C4-2B (cell line): ENCODE results near the gene RSRC1.

Source experiments
- ZFX ChIP-seq: fragments of 450-650 bp; IDR thresholded peaks from 2 replicates; pipeline ENCODE4 v1.6.1; 2017
- TF ChIP-seq, protein P1 (sequence below): fragments of 450-650 bp; conservative IDR thresholded peaks from 2 replicates; pipeline ENCODE4 v1.5.1; 2017; ENCODE audit warnings: mild to moderate bottlenecking

DNA sequence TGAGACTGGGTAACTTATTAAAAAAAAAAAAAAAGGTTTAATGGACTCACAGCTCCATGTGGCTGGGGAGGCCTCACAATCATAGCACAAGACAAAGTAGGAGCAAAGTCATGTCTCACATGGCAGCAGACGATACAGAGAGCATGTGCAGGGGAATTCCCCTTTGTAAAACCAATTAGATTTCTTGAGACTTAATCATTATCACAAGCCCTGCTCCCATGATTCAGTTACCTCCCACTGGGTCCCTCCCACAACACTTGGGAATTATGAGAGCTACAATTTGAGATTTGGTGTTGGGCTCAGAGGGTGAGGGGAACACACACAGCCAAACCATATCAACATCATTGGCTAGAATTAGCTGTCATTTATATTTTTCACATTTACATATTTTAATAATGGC, 221.0 kb downstream of the RSRC1 start:
- TF ChIP-seq, protein P1, sequence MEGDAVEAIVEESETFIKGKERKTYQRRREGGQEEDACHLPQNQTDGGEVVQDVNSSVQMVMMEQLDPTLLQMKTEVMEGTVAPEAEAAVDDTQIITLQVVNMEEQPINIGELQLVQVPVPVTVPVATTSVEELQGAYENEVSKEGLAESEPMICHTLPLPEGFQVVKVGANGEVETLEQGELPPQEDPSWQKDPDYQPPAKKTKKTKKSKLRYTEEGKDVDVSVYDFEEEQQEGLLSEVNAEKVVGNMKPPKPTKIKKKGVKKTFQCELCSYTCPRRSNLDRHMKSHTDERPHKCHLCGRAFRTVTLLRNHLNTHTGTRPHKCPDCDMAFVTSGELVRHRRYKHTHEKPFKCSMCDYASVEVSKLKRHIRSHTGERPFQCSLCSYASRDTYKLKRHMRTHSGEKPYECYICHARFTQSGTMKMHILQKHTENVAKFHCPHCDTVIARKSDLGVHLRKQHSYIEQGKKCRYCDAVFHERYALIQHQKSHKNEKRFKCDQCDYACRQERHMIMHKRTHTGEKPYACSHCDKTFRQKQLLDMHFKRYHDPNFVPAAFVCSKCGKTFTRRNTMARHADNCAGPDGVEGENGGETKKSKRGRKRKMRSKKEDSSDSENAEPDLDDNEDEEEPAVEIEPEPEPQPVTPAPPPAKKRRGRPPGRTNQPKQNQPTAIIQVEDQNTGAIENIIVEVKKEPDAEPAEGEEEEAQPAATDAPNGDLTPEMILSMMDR, result no peak
- TF ChIP-seq ZFX, result no peak
